GM21786 (cell line): ENCODE data around the gene TULP4.
"Not testable (repeated sequence)": the region's sequence is repeated elsewhere in the genome, so short reads cannot be mapped to it uniquely, and the experiment has no call there.

Experiments
- ATAC-seq: cut with Tn5 transposase; IDR thresholded peaks from one replicate; pipeline ENCODE4 v1.9.1; 2021; ENCODE audit not compliant: unreplicated experiment

Gene TULP4

GRCh38 chr6:158293122-158293521 lies 19.1 kb upstream of the TULP4 start:
- peak; percentile 65 for ATAC-seq

- not testable (repeated sequence) for ATAC-seq
Measured at GRCh38 chr6:158295976-158296853, 16.1 kb upstream of the TULP4 start.

DNA sequence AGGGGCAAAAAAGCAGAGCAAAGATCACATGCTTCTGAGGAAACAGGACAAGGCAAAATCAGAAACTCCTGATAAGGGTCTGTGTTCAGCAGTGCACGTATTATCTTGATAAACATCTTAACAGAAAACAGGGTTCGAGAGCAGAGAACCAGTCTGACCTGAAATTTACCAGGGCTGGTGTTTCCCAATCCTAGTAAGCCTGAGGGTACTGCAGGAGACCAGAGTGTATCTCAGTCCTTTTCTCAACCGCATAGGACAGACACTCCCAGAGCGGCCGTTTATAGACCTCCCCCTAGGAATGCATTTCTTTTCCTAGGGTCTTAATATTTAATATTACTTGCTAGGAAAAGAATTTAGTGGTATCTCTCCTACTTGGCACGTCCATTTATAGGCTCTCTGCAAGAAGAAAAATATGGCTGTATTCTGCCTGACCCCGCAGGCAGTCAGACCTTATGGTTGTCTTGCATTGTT lies 15.4 kb upstream of the TULP4 start:
- not testable (repeated sequence) for ATAC-seq

GRCh38 chr6:158297657-158298056 lies 14.6 kb upstream of the TULP4 start:
- not testable (repeated sequence) for ATAC-seq

DNA sequence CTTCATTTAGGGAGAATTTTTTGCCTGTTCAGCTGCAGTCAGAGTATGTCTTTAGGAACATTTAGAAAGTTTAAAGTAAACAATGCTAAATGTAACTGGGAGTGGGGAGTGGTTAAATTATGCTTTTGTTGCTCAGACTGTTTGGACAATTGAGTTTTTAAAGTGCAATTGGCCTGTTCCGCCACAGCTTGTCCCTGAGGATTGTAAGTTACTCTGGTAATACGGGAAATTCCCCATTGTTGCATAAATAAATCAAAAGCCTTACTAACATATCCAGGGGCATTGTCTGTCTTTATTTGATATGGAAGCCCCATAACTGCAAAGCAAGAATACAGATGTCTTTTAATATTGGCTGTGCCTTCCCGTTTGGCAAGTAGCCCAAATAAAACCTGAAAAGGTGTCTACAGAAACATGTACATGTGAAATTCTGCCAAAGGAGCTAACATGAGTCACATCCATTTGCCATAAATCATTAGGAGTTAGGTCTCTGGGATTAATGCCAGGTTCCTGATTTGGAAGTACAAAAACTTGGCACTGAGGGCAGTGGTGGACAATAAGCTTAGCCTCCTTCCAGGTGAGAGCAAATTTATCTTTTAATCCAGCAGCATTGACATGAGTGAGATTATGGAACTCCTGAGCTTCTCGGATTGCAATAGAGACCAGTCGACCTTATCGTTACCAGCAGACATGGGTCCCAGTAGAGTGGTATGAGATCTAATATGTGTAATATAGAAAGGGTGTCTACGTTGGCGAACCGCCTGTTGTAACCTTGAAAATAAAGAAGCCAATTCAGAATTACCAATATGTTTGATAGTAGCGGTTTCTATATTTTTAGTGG lies 11.7 kb upstream of the TULP4 start:
- not testable (repeated sequence) for ATAC-seq

DNA sequence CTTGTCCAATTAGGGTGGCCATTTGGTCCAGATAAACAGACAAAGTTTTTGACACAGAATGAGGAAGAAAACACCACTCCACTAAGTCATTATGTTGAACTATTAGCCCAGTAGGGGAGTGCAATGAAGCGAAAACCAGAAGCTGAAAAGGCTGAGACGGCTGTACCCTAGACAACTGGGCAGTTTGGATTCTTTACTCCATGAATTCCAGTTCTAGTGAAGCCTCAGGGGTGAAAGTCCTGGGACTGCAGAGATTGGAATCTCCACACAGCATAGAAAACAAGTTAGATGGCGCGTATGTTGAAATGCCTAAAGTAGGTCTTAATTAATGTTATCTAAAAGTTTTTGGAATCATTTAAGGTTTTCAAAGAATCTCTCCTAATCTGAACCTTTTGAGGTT lies 10.7 kb upstream of the TULP4 start:
- ATAC-seq: not testable (repeated sequence)

GRCh38 chr6:158302195-158302796 lies 10.0 kb upstream of the TULP4 start:
- not testable (repeated sequence) for ATAC-seq

DNA sequence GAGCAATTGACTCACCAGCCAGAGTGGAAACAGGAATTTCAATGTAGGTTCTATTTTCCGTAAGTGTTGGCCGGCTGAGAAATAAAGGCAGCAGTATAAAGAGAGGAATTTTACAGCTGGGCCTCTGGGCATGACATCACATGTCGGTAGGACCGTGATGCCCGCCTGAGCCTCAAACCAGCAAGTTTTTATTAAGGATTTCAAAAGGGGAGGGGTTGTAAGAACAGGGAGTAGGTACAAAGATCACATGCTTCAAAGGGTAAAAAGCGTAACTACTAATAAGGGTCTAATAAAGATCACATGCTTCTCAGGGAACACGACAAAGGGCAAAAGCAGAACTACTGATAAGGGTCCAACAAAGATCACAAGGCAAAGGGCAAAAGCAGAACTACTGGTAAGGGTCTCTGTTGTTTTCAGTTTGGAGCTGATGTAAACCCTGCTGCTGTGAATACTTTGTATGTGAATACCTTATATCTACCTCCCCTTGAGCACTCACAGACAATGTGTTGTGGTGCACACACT lies 9.0 kb upstream of the TULP4 start:
- no peak for ATAC-seq

GRCh38 chr6:158304254-158304653 lies 8.0 kb upstream of the TULP4 start:
- no peak for ATAC-seq

DNA sequence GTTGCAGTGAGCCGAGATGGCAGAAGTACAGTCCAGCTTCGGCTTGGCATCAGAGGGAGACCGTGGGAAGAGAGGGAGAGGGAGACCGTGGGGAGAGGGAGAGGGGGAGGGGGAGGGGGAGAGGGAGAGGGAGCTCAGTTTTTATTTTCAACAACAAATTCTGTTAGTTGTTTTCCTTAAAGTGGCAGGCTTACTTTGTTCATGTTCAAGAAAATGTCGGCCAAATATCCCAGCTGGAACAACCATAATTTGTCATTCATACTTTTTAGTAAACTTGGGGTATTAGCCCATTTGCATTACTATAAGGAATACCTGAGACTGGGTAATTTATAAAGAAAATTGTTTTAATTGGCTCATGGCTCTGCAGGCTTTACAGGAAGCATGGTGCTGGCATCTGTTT lies 2.5 kb upstream of the TULP4 start:
- ATAC-seq: no peak

- ATAC-seq: no peak
Measured at GRCh38 chr6:158311193-158311592, 1.1 kb upstream of the TULP4 start.

DNA sequence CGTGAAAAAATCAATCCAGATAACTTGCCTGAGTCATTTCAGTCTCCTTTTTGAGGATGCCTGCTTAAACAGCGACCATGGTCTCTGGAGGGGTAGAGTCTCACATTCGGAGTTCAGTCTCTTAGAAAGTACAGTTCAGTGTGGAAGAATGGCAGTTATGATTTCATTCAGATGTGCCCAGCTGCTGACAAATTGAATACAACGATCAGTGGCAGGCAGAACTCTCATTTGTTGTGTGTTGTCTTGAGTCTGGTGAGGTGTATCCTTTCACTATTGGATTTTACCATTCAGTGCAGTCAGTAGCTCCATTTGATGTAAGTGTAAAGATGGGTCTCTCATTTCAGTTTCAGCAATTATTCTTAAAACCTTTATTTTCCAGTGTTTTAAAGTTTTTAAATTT lies 639 bp upstream of the TULP4 start:
- no peak for ATAC-seq

- ATAC-seq: no peak
Measured at GRCh38 chr6:158312672-158313397, 570 bp downstream of the TULP4 start.

GRCh38 chr6:158313989-158314388 lies 1.7 kb downstream of the TULP4 start:
- ATAC-seq: peak; percentile 54

DNA sequence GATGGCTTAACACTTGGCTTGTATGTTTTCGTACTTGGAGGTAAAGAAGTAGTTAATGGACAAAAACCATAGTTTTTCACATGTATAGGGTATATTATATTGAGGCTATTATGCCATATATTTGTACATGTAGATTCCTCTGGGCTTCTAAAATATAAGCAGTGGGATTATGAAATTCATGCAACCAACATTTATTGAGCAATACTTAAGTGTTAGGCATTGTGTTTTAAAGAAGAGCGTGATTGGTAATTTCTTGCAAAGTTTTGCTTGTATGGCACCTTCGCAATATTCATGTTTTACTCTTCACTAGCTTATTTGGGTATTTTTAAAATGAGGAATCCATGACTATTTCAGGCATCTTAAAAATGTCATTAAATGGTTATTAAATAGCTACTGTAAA lies 2.5 kb downstream of the TULP4 start:
- ATAC-seq: no peak

GRCh38 chr6:158316022-158316421 lies 3.8 kb downstream of the TULP4 start:
- no peak for ATAC-seq

DNA sequence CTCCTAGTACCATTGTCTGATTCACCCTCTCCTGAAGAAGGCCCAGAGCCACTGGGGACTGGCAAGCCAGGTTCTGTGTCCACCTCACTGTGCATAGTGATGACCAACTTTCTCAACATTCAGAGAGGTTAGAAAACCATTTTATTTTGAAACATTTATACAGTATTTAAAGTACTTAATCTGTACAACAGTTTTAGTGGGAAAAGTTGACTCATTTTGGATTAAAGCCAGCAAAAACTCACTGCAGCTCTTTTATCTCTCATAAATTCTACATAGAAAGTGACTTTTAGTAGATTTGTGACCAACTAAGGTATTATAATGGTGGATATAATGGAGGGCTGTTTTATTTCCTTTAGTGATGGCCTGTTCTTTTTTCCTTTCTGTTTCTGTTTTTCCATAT lies 9.7 kb downstream of the TULP4 start:
- no peak for ATAC-seq

DNA sequence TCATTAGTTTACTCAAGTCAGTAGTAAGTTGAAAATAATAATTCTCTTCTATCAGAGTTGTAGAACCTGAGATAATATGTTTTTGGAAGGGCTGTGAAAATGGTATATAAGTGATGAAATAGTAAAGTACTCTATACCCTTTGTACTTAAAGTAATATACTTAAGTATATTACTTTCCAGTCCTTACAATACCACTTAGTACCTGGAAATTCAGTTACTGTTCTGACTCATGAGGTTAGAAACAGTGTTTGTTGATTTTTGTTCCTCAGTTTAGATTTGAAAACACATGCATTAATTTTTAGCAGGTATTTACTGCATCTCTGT lies 10.1 kb downstream of the TULP4 start:
- ATAC-seq: no peak

- peak; percentile 65 for ATAC-seq
Measured at GRCh38 chr6:158322724-158323560, 10.7 kb downstream of the TULP4 start.

DNA sequence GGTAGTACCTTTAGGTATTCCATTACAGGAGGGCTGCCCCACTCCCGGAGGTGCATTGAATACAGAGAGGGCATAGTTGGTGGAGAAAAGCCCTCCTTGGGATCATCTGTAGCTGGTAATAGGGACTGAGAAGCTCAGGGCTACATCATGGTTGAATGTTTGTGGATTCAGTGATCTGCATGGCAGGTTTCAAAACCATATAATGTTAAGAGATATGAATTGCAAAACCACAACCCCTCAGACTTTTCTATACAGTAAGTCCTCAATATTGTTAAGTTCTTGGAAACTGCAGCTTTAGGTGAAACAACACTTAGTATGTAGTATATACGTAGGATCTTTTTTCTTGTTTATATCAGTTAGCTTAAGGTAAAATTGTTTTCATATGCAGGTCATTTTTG lies 11.3 kb downstream of the TULP4 start:
- peak; percentile 29 for ATAC-seq
